Fibroblast of the aortic adventitia (primary cell): ENCODE data around the gene AKNA. TPM values are rescaled to one million over a fixed set of nuclear protein-coding genes. Genes with fewer than 3 reads are reported as not detected.
A peak's percentile ranks its signal among the peaks of the same experiment; 100 is the strongest.

ENCODE experiments used
- DNase-seq: peaks from one replicate; pipeline ENCODE4 v3.0.0-alpha.2; 2010; ENCODE audit warnings: low read depth
- H3K4me3 ChIP-seq: 2 replicates; pipeline ENCODE4 v1.5.1; 2011; ENCODE audit warnings: low read depth, mild to moderate bottlenecking, control low read depth, low read length, moderate library complexity
- total RNA-seq: library from RNA; depleted of rRNA; stranded (reverse); fragments of >200 nt; gene quantifications from 2 replicates; pipeline ENCODE4 v1.2.3, GENCODE V29; 2012; ENCODE audit warnings: low replicate concordance
- TF ChIP-seq, protein P1 (sequence below): IDR thresholded peaks from 2 replicates; pipeline ENCODE4 v1.5.1; 2011; ENCODE audit warnings: mild to moderate bottlenecking, low read length, control low read depth, inconsistent platforms; ENCODE audit not compliant: insufficient read depth

Gene AKNA
- total RNA-seq, 1 donor, result 22.3 TPM

DNA sequence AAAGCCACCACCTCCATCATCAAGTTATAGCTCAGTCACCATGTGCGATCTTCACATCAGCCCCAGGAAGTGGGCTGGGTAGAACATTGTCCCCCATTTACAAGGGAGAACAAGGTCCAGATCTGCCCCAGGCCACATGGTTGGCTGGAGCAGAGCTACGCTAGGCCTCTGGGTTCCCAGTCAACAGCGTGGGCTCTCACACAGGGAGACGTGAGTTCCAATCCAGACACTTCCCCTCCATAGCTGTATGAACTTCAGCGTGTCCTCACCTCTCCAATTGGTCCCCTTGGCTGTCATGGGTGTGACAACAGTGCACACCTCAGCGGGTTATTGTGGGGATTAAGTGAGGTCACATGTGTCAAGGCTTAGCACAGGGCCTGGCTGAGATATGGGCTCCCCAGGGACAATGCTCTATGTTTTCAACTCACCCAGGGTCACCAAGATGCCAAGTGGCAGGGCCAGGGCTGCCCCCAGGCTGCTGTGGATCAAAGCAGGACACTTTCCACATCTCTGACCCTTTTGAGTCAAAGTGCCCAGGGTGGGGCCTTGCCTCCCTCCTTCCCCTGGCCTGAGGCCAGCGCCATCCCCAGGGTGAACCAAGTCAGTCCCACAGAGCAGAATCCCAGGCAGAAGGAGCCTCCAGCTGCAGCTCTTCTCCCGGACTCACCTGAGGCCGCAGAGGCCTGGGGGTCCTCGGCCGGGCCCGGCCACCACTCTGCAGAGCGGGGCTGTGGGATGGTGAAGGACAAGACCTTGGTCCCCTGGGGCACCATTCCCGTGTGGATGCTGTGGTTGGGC is 19.8 kb downstream of the AKNA start:
- no peak overlapping the region for H3K4me3 ChIP-seq
- no peak for DNase-seq
- TF ChIP-seq, protein P1, sequence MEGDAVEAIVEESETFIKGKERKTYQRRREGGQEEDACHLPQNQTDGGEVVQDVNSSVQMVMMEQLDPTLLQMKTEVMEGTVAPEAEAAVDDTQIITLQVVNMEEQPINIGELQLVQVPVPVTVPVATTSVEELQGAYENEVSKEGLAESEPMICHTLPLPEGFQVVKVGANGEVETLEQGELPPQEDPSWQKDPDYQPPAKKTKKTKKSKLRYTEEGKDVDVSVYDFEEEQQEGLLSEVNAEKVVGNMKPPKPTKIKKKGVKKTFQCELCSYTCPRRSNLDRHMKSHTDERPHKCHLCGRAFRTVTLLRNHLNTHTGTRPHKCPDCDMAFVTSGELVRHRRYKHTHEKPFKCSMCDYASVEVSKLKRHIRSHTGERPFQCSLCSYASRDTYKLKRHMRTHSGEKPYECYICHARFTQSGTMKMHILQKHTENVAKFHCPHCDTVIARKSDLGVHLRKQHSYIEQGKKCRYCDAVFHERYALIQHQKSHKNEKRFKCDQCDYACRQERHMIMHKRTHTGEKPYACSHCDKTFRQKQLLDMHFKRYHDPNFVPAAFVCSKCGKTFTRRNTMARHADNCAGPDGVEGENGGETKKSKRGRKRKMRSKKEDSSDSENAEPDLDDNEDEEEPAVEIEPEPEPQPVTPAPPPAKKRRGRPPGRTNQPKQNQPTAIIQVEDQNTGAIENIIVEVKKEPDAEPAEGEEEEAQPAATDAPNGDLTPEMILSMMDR, result no peak

DNA sequence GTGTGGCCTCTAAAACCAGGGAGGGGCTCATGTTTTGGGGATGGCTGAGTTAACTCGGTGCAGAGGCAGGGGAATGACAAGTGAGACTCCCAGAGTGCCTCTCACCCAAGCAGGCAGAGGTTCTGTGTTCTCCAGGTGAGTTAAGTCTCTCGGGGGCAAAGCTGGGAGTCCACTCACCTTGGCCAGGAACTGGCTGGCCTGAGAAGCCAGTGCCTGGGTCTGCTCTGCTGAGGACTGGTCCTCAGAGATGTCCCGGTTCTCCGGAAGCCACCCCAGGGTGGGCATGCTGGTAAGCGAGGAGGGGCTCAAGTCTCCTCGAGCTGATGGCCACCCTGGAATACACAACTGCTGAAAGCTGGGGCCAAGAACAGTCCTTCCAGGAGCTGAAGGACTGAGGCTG is 20.4 kb downstream of the AKNA start:
- no peak overlapping the region for H3K4me3 ChIP-seq
- TF ChIP-seq, protein P1, result no peak
- DNase-seq, result no peak

DNA sequence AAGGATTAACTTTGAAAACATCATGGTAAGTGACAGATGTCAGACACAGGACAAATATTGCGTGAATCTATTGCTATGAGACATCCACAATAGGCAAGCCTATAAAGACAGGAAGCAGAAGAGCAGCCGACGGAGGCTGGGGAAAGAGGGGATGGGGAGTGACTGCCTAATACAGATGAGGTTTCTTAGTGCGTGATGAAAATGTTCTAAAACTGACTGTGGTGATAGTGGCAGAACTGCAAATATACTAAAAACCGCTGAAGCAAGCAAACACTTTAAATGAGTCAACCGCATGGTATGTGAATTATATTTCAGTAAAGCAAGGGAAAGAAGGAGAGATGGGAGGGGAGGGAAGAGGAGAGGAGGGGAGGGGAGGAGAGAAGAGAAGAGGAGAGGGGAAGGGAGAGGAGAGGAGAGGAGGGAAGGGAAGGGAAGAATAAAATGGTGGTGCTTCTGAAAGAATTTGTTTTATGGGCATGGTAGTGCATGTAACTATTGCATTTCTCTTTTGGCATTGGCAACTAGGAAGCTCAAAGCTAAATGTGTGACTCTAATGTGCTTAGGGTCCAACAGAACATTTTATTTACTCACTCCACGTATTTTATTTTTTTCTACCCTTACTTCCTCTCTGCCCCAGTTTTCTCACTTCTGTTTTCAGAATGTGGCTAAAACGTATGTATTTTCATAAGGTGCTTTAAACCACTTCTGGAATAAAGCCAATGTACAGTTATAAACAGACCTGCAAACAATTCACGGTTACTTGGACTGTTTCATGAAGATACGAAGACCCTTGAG is 21.3 kb downstream of the AKNA start:
- TF ChIP-seq, protein P1, result no peak
- DNase-seq, result peak; percentile 87
- H3K4me3 ChIP-seq, result no peak overlapping the region

DNA sequence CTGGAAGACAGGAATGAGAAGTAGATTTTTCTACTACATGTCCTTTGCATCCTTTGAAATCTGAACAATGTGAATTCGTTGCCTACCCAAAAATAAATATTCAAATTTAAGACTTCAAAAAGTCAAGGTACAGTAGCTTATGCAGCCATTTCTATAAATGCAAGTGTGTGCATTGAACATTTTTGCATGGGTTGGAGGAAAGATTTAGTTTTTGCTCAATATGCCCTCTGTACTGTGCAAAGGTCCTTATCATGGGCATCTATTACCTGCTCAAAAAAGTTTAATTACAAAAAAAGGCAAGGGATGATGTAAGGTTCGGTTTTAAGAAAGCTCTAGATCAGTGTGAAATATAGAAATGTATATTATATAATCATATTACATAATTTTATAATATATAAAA is 22.6 kb downstream of the AKNA start:
- TF ChIP-seq, protein P1, result no peak
- H3K4me3 ChIP-seq, result no peak overlapping the region
- no peak for DNase-seq

DNA sequence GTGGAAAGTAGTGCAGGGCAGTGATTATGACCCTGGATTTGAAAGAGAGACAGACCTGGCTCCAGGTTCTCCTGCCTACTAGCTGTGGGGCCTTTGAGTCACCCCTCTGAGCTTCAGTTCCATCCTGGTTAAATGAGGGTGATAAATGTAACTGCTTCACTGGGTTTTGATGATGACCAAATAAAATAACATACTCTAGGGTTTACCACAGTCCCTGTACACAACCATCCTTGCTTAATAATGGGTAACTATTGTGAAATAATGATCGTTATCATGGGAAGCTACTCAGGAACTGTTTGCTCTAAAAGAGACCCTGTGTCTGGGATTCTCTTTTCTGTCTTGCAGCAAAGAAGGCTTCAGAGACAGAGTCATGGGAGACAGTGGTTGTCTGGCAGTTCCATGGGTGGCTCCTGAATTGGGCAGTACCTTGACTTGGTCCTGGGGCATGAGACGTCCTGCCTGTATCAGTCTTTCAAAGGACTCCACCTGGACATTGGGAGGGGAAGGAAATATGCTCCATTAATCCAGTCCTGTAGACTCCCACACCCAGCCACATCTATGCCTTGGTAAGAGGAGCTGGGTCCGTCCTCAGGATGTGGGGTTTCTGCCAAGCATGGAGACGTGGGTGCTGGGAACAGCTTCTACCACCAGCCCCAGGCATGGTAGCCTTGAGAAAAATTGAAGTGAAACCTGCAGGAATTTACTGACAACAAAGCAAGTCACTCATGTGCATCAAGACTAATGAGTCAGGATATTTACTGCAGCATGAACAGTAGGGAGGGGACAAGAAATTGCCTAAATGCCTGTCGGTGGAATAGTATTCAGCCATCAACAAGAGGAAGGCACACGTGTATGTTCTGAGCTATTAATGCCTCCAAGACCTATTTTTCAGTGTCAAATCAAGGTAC is 23.4 kb downstream of the AKNA start:
- TF ChIP-seq, protein P1, result no peak
- H3K4me3 ChIP-seq, result no peak overlapping the region
- DNase-seq, result peak; percentile 61

DNA sequence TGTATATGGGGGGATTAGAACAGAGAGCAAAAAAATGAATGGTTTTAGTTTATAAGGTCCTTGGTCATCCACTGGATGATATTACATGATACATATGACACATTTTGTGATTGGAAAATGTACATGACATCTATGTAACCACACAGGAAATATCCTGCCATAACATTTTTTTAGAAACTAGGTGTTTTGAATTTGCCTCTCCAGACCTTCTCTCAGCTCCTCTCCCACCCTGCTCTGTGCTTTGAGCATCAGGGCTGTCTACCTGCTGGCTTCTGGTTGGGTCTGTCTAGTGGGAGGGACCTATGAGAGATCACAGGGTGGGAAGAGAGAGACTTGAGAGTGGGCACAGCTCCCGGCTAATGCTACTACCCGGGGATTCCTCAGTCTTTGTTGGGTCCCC is 24.4 kb downstream of the AKNA start:
- DNase-seq, result no peak
- no peak overlapping the region for H3K4me3 ChIP-seq
- TF ChIP-seq, protein P1, result no peak
